IMR-90 (cell line): ENCODE results near the gene ELL. TPM values are rescaled to one million over a fixed set of nuclear protein-coding genes. Genes with fewer than 3 reads are reported as not detected.
A peak's percentile ranks its signal among the peaks of the same experiment; 100 is the strongest.

Experiments used
- ATAC-seq: fragments of 200-7000 bp; cut with Tn5 transposase; 2 replicates; pipeline ENCODE4 v1.9.1; 2020; ENCODE audit warnings: low read depth, mild to moderate bottlenecking, moderate library complexity
- BruUV-seq: library from RNA; stranded (reverse); fragments of 400-500 nt; replicated peaks from 2 replicates; lab custom pipeline; 2021; lab: Mats Ljungman, UMichigan
- CTCF ChIA-PET: fragments of 300-600 bp; formaldehyde crosslinking; extraction: SDS; loops from one replicate; lab custom pipeline; 2021; ENCODE audit warnings: antibody characterized with exemption; lab: Yijun Ruan, JAX
- POLR2A ChIA-PET: fragments of 300-600 bp; sonication (Branson Sonifier 250); formaldehyde crosslinking; loops from one replicate; lab custom pipeline; 2022; ENCODE audit warnings: antibody characterized with exemption; ENCODE audit not compliant: unreplicated experiment; lab: Charles Lee
- DNase-seq: peaks from one replicate; pipeline ENCODE4 v3.0.0; 2013
- H2AFZ ChIP-seq: replicated peaks from 2 replicates; pipeline ENCODE3; 2013; ENCODE audit warnings: low read length, mild to moderate bottlenecking; ENCODE audit not compliant: poor library complexity
- H2AK5ac ChIP-seq: 2 replicates; pipeline ENCODE4 v1.6.1; 2013; ENCODE audit warnings: low read depth, low read length, inconsistent platforms
- H2AK9ac ChIP-seq: replicated peaks from 2 replicates; pipeline ENCODE3; 2013; ENCODE audit warnings: mild to moderate bottlenecking, low read depth, low read length, moderate library complexity; ENCODE audit not compliant: poor library complexity
- H2BK120ac ChIP-seq: 2 replicates; pipeline ENCODE4 v1.6.1; 2013; ENCODE audit warnings: low read depth, low read length, inconsistent platforms
- H2BK15ac ChIP-seq: 3 replicates; pipeline ENCODE4 v1.6.1; 2013; ENCODE audit warnings: low read depth, low read length, inconsistent platforms
- H2BK20ac ChIP-seq: 2 replicates; pipeline ENCODE4 v1.6.1; 2013; ENCODE audit warnings: low read depth, mild to moderate bottlenecking, inconsistent platforms, low read length, moderate library complexity
- H2BK5ac ChIP-seq: 2 replicates; pipeline ENCODE4 v1.6.1; 2013; ENCODE audit warnings: mild to moderate bottlenecking, low read depth, low read length, inconsistent platforms; ENCODE audit not compliant: poor library complexity, severe bottlenecking
- H3K14ac ChIP-seq: replicated peaks from 2 replicates; pipeline ENCODE4 v1.6.1; 2013; ENCODE audit warnings: low read depth, low read length, inconsistent platforms
- H3K18ac ChIP-seq: 2 replicates; pipeline ENCODE4 v1.6.1; 2013; ENCODE audit warnings: low read depth, low read length, control low read depth
- H3K23ac ChIP-seq: 2 replicates; pipeline ENCODE4 v1.6.1; 2013; ENCODE audit warnings: low read depth, low read length, inconsistent platforms
- H3K27ac ChIP-seq: 2 replicates; pipeline ENCODE4 v1.5.1; 2013; ENCODE audit warnings: mild to moderate bottlenecking, control low read depth, low read length; ENCODE audit not compliant: insufficient read depth
- H3K27me3 ChIP-seq: 2 replicates; pipeline ENCODE4 v1.6.1; 2013; ENCODE audit warnings: low read length; ENCODE audit not compliant: control insufficient read depth, insufficient read depth
- H3K36me3 ChIP-seq: 2 replicates; pipeline ENCODE4 v1.6.1; 2013; ENCODE audit warnings: low read length, mixed read lengths; ENCODE audit not compliant: control insufficient read depth, insufficient read depth
- H3K4ac ChIP-seq: 2 replicates; pipeline ENCODE4 v1.6.1; 2013; ENCODE audit warnings: low read depth, low read length, inconsistent platforms
- H3K4me1 ChIP-seq: 2 replicates; pipeline ENCODE4 v1.6.1; 2013; ENCODE audit warnings: low read length, mixed read lengths; ENCODE audit not compliant: control insufficient read depth, insufficient read depth
- H3K4me2 ChIP-seq: 2 replicates; pipeline ENCODE4 v1.6.1; 2013; ENCODE audit warnings: low read depth, mild to moderate bottlenecking, control low read depth, low read length, moderate library complexity
- H3K4me3 ChIP-seq: 2 replicates; pipeline ENCODE4 v1.5.1; 2013; ENCODE audit warnings: low read depth, mild to moderate bottlenecking, control low read depth, low read length, moderate library complexity; ENCODE audit not compliant: insufficient read depth
- H3K56ac ChIP-seq: 2 replicates; pipeline ENCODE4 v1.6.1; 2013; ENCODE audit warnings: low read length, inconsistent platforms; ENCODE audit not compliant: insufficient read depth; ENCODE audit errors: extremely low read depth
- H3K79me1 ChIP-seq, 2 experiments: 2 replicates each; pipeline ENCODE4 v1.6.1; 2013; ENCODE audit warnings: low read length in 2 of 2, inconsistent platforms in 1 of 2, low read depth in 1 of 2
- H3K9ac ChIP-seq: 2 replicates; pipeline ENCODE4 v1.6.1; 2013; ENCODE audit warnings: low read depth, low read length, control low read depth
- H3K9me1 ChIP-seq: 2 replicates; pipeline ENCODE4 v1.6.1; 2013; ENCODE audit warnings: low read length, inconsistent platforms; ENCODE audit not compliant: insufficient read depth
- H3K9me3 ChIP-seq: 2 replicates; pipeline ENCODE4 v1.6.1; 2013; ENCODE audit warnings: low read length; ENCODE audit not compliant: control insufficient read depth, insufficient read depth
- H4K20me1 ChIP-seq: 2 replicates; pipeline ENCODE4 v1.6.1; 2013; ENCODE audit warnings: low read length, inconsistent platforms; ENCODE audit not compliant: insufficient read depth
- H4K5ac ChIP-seq: 2 replicates; pipeline ENCODE4 v1.6.1; 2013; ENCODE audit warnings: mild to moderate bottlenecking, low read depth, low read length, control low read depth
- H4K8ac ChIP-seq, 2 experiments: 2 replicates each; pipeline ENCODE4 v1.6.1; 2013; ENCODE audit warnings: low read depth in 2 of 2, low read length in 2 of 2, control low read depth in 1 of 2, inconsistent platforms in 1 of 2
- H4K91ac ChIP-seq: 2 replicates; pipeline ENCODE4 v1.6.1; 2013; ENCODE audit warnings: low read depth, low read length, inconsistent platforms; ENCODE audit not compliant: insufficient read depth
- BHLHE40 ChIP-seq: fragments of 150-350 bp; IDR thresholded peaks from 2 replicates; pipeline ENCODE4 v1.6.1; 2016; ENCODE audit warnings: mild to moderate bottlenecking, low read depth, low read length
- CEBPB ChIP-seq: IDR thresholded peaks from 2 replicates; pipeline ENCODE4 v1.6.1; 2012; ENCODE audit warnings: low read depth, low read length, improper control_type of control experiment
- CTCF ChIP-seq: conservative IDR thresholded peaks from 2 replicates; pipeline ENCODE4 v1.5.1; 2012; ENCODE audit warnings: mild to moderate bottlenecking, low read depth, low read length, improper control_type of control experiment
- ELK1 ChIP-seq: fragments of 150-350 bp; IDR thresholded peaks from 2 replicates; pipeline ENCODE4 v1.6.1; 2016; ENCODE audit warnings: low read depth, mild to moderate bottlenecking, low read length, moderate library complexity, borderline replicate concordance
- FOS ChIP-seq: fragments of 150-350 bp; IDR thresholded peaks from 2 replicates; pipeline ENCODE4 v1.6.1; 2016; ENCODE audit warnings: low read depth, low read length
- MAFK ChIP-seq: IDR thresholded peaks from 2 replicates; pipeline ENCODE4 v1.6.1; 2012; ENCODE audit warnings: low read depth, low read length, improper control_type of control experiment
- MAZ ChIP-seq: IDR thresholded peaks from 2 replicates; pipeline ENCODE4 v1.6.1; 2012; ENCODE audit warnings: low read depth, mild to moderate bottlenecking, low read length, improper control_type of control experiment, moderate library complexity, borderline replicate concordance
- NFE2L2 ChIP-seq: fragments of 150-350 bp; IDR thresholded peaks from 2 replicates; pipeline ENCODE4 v1.6.1; 2016; ENCODE audit warnings: low read depth, mild to moderate bottlenecking, low read length
- POLR2A ChIP-seq: IDR thresholded peaks from 2 replicates; pipeline ENCODE4 v1.6.1; 2012; ENCODE audit warnings: mild to moderate bottlenecking, low read depth, low read length
- RAD21 ChIP-seq: IDR thresholded peaks from 2 replicates; pipeline ENCODE4 v1.6.1; 2012; ENCODE audit warnings: low read length, improper control_type of control experiment
- RFX5 ChIP-seq: IDR thresholded peaks from 2 replicates; pipeline ENCODE4 v1.8.0; 2012; ENCODE audit warnings: low read depth, mild to moderate bottlenecking, low read length, moderate library complexity
- SMC3 ChIP-seq: fragments of 150-350 bp; IDR thresholded peaks from 2 replicates; pipeline ENCODE4 v1.6.1; 2016; ENCODE audit warnings: low read depth, mild to moderate bottlenecking, antibody characterized with exemption, low read length, moderate library complexity
- USF2 ChIP-seq: fragments of 150-350 bp; IDR thresholded peaks from 2 replicates; pipeline ENCODE4 v1.6.1; 2017; ENCODE audit warnings: mild to moderate bottlenecking, antibody characterized with exemption, low read length, low read depth
- WGBS, 2 experiments: methylation state at CpG; one replicate each; pipeline versions ENCODE4 v1.1.5 to v1.1.7; 2013; ENCODE audit warnings: missing lambda C conversion rate in 2 of 2; ENCODE audit not compliant: insufficient read length in 1 of 2; ENCODE audit errors: extremely low coverage in 2 of 2; 5-methylcytosine and 5-hydroxymethylcytosine counted together
- dilution Hi-C: fragments of 300-500 bp; cut with HindIII; formaldehyde crosslinking; loops from one replicate; pipeline ENCODE4 v1.14.3; 2018; ENCODE audit warnings: low sequenced_read_pairs; ENCODE audit not compliant: unreplicated experiment
- in situ Hi-C: fragments of 300-500 bp; cut with MboI; formaldehyde crosslinking; loops from 3 replicates; pipeline ENCODE4 v1.14.3; 2019; ENCODE audit warnings: low sequenced_read_pairs, inconsistent platforms, mixed read lengths
- intact Hi-C: fragments of 100-400 bp; cut with micrococcal nuclease; formaldehyde crosslinking; loops from 2 replicates; pipeline ENCODE4 v1.10.0; 2022
- polyA plus RNA-seq, 3 experiments: library from polyadenylated mRNA; depleted of rRNA; stranded (reverse); fragments of >200 nt; gene quantifications; 2 replicates each; pipeline ENCODE4 v1.2.3, GENCODE V29; 2012; ENCODE audit warnings: low replicate concordance in 1 of 3
- total RNA-seq: library from RNA; depleted of rRNA; stranded (reverse); fragments of >200 nt; gene quantifications from 2 replicates; pipeline ENCODE4 v1.2.3, GENCODE V29; 2012

ELL gene
- total and polyA plus RNA-seq, 2 of the 4 experiments (the other 2 are of a cell fraction), result 6.3 to 13.1 TPM

- peak within 1 kb of the TSS; percentile 90 for H3K23ac ChIP-seq
- WGBS, 2 experiments, result 0% methylated on average over 33 of the region's 58 CpGs; no CpG with 5 or more reads in 1 of the 2 experiments
- TF ChIP-seq POLR2A, result peak; percentile 72
- TF ChIP-seq RFX5, result peak; percentile 21; the same call in 1 of the 2 replicates
- TF ChIP-seq USF2, result peak; percentile 20; the same call in 1 of the 2 replicates
- no peak for TF ChIP-seq MAFK
- peak; percentile 29 for TF ChIP-seq CEBPB
- peak; percentile 79; the same call in 1 of the 2 replicates for TF ChIP-seq MAZ
- TF ChIP-seq SMC3, result no peak
- TF ChIP-seq ELK1, result no peak
- TF ChIP-seq BHLHE40, result peak; percentile 60
- no peak for TF ChIP-seq RAD21
- no peak for TF ChIP-seq NFE2L2
- no peak for TF ChIP-seq FOS
- no peak for TF ChIP-seq CTCF
Observed at GRCh38 chr19:18557411-18558201, 35.7 kb upstream of the ELL start, which contains the start of gene KXD1. KXD1 (plus strand) TSS chr19:18557870; CDS start chr19:18562057, 4,187 bp downstream.

More at GRCh38 chr19:18557411-18558201, 35.7 kb upstream of the ELL start, which contains the start of gene KXD1:
- peak; percentile 100 for ATAC-seq
- Histone ChIP-seq H3K27me3 (no peaks in the 10 kb centered on the region), H2AK5ac (peak within 1 kb of the TSS; percentile 90), H3K4me2 (peak within 1 kb of the TSS; percentile 80), H2BK120ac (peak within 1 kb of the TSS; percentile 29; the same call in 1 of the 2 replicates), H2AFZ (peak within 1 kb of the TSS; percentile 96), H4K91ac (peak within 1 kb of the TSS; percentile 88), H3K9me1 (0 out of 2 replicates have a peak, but pooled peaks cover 2% of the 10 kb centered on the region), H2BK15ac (no peak within 1 kb of the TSS), H4K8ac (peak within 1 kb of the TSS; percentile 85 to 99), H3K27ac (peak within 1 kb of the TSS; percentile 65), H3K18ac (peak within 1 kb of the TSS; percentile 41), H2AK9ac (peak within 1 kb of the TSS; percentile 100), H4K20me1 (no peaks in the 10 kb centered on the region), H2BK20ac (no peak within 1 kb of the TSS), H3K36me3 (peaks cover 10% of the 10 kb centered on the region), H3K9ac (peak within 1 kb of the TSS; percentile 81), H3K56ac (peak within 1 kb of the TSS; percentile 83), H3K79me1 (peaks cover 14 to 39% of the 10 kb centered on the region in 2 experiments), H3K4me1 (0 out of 2 replicates have a peak, but pooled peaks cover 2% of the 10 kb centered on the region), H2BK5ac (peak within 1 kb of the TSS; percentile 69), H3K4me3 (peak within 1 kb of the TSS; percentile 76), H3K14ac (peak within 1 kb of the TSS; percentile 92), H3K4ac (peak within 1 kb of the TSS; percentile 96), H3K9me3 (no peaks in the 10 kb centered on the region), H4K5ac (peak within 1 kb of the TSS; percentile 94)
- intact Hi-C loops, result loop anchor here (1.0 to 5.0 kb wide), 2 partner anchors 35 to 105 kb away; partner anchors contain the start of gene ELL
- CTCF ChIA-PET, result interaction anchor here (0.5 to 1.1 kb wide), 3 partner anchors 31 to 38 kb away, joined by 3 to 4 read pairs (median 3); partner anchors contain the start of gene REX1BD
- POLR2A ChIA-PET, result interaction anchor here (0.7 to 1.0 kb wide), 2 partner anchors 91 to 385 kb away, joined by 3 to 16 read pairs; no protein-coding TSS in a partner anchor
- dilution Hi-C loops, result no loop called here
- in situ Hi-C loops, result no loop called here
- no TSS peak for BruUV-seq
- peak; percentile 99 for DNase-seq
